Naive thymus-derived CD4-positive, alpha-beta T cell (primary cell): ENCODE data around the gene LY9. TPM values are rescaled to one million over a fixed set of nuclear protein-coding genes. Genes with fewer than 3 reads are reported as not detected.
A peak's percentile ranks its signal among the peaks of the same experiment; 100 is the strongest.

Experiments used
- ATAC-seq: fragments of 150-1000 bp; cut with Tn5 transposase; 2 replicates; pipeline ENCODE4 v1.10.0; 2021; ENCODE audit warnings: mild to moderate bottlenecking, moderate library complexity
- CTCF ChIA-PET: fragments of 350-600 bp; sonication (Branson Sonifier 250); formaldehyde crosslinking; loops from one replicate; lab custom pipeline; 2021; ENCODE audit warnings: antibody characterized with exemption; lab: Charles Lee
- POLR2A ChIA-PET: fragments of 350-600 bp; sonication (Branson Sonifier 250); formaldehyde crosslinking; loops from one replicate; lab custom pipeline; 2021; ENCODE audit warnings: antibody characterized with exemption, inconsistent platforms; lab: Charles Lee
- DNase-seq, 9 donors: peaks; one replicate each; pipeline versions ENCODE4 v3.0.0 to v3.0.0-alpha.2; 2020 to 2022; ENCODE audit warnings: mixed read lengths in 1 of 9
- H3K27ac ChIP-seq: one replicate; pipeline ENCODE4 v1.7.0; 2013; ENCODE audit warnings: mild to moderate bottlenecking, low read depth, low read length, moderate library complexity
- H3K27me3 ChIP-seq, 2 donors: one replicate each; pipeline ENCODE4 v1.7.0; 2013; ENCODE audit warnings: low read length in 2 of 2, mild to moderate bottlenecking in 2 of 2, moderate library complexity in 2 of 2; ENCODE audit not compliant: control insufficient read depth in 2 of 2, insufficient read depth in 2 of 2
- H3K36me3 ChIP-seq, 3 experiments: 1 replicate in 2 of 3; 2 replicates in 1 of 3; pipeline ENCODE4 v1.7.0; 2013; ENCODE audit warnings: low read length in 3 of 3, mild to moderate bottlenecking in 3 of 3, moderate library complexity in 1 of 3; ENCODE audit not compliant: insufficient read depth in 3 of 3, control insufficient read depth in 2 of 3
- H3K4me1 ChIP-seq, 2 donors: one replicate each; pipeline ENCODE4 v1.7.0; 2013; ENCODE audit warnings: low read length in 2 of 2, mild to moderate bottlenecking in 2 of 2, moderate library complexity in 1 of 2; ENCODE audit not compliant: control insufficient read depth in 2 of 2, insufficient read depth in 2 of 2
- H3K4me3 ChIP-seq: 2 replicates; pipeline ENCODE4 v1.7.0; 2013; ENCODE audit warnings: mild to moderate bottlenecking, low read length
- H3K9me3 ChIP-seq, 3 experiments: 1 replicate in 2 of 3; 2 replicates in 1 of 3; pipeline ENCODE4 v1.7.0; 2013; ENCODE audit warnings: low read length in 3 of 3; ENCODE audit not compliant: control insufficient read depth in 2 of 3
- H3K27ac Mint-ChIP-seq, 9 donors: one replicate each; pipeline ENCODE4 v1.8.0; 2020 to 2022; ENCODE audit warnings: mixed read lengths in 9 of 9, mild to moderate bottlenecking in 8 of 9, moderate library complexity in 5 of 9, inconsistent platforms in 2 of 9
- H3K27me3 Mint-ChIP-seq, 5 donors: one replicate each; pipeline ENCODE4 v1.8.0; 2021 to 2022; ENCODE audit warnings: mixed read lengths in 5 of 5, mild to moderate bottlenecking in 1 of 5
- H3K36me3 Mint-ChIP-seq, 5 donors: one replicate each; pipeline ENCODE4 v1.8.0; 2020 to 2022; ENCODE audit warnings: mixed read lengths in 5 of 5, mild to moderate bottlenecking in 3 of 5, inconsistent platforms in 1 of 5
- H3K4me1 Mint-ChIP-seq, 7 donors: one replicate each; pipeline ENCODE4 v1.8.0; 2020 to 2022; ENCODE audit warnings: mixed read lengths in 7 of 7, mild to moderate bottlenecking in 3 of 7, inconsistent platforms in 1 of 7
- H3K4me3 Mint-ChIP-seq, 10 donors: one replicate each; pipeline ENCODE4 v1.8.0; 2020 to 2022; ENCODE audit warnings: mild to moderate bottlenecking in 10 of 10, mixed read lengths in 10 of 10, moderate library complexity in 6 of 10, inconsistent platforms in 2 of 10
- H3K9me3 Mint-ChIP-seq, 11 donors: one replicate each; pipeline ENCODE4 v1.8.0; 2020 to 2022; ENCODE audit warnings: mixed read lengths in 11 of 11, mild to moderate bottlenecking in 4 of 11, inconsistent platforms in 1 of 11, moderate library complexity in 1 of 11
- intact Hi-C, 2 donors: fragments of 100-400 bp; cut with micrococcal nuclease; formaldehyde crosslinking; loops; one replicate each; pipeline ENCODE4 v1.15.1; 2023
- polyA plus RNA-seq, 2 donors: library from polyadenylated mRNA; unstranded; fragments of 300-500 nt; fragmentation: Illumina TruSeq; gene quantifications; one replicate each; pipeline ENCODE4 v1.2.3, GENCODE V29; 2021
- total RNA-seq, 6 experiments: library from RNA in 5 of 6; stranded (reverse) in 5 of 6; gene quantifications; 1 replicate in 5 of 6; 2 replicates in 1 of 6; pipeline ENCODE4 v1.2.3 and lab custom pipeline; 2021 to 2026

The LY9 gene
- total and polyA plus RNA-seq, 7 experiments from 2014 or later: 5.6 to 225 (median 140) TPM

GRCh38 chr1:160835751-160836150, 39.8 kb downstream of the LY9 start:
- no peak overlapping the region for H3K27ac ChIP-seq
- ATAC-seq (no peak), DNase-seq (no peak)
- H3K9me3 ChIP-seq: no peaks in the 10 kb centered on the region
- no peaks in the 10 kb centered on the region for H3K27me3 ChIP-seq
- ChIA-PET POLR2A (interaction anchor here (0.5 to 2.2 kb wide), 11 partner anchors 12 to 545 kb away, joined by 3 to 10 read pairs (median 4); partner anchors contain the start of gene ITLN2), CTCF (interaction anchor here (0.8 to 8.1 kb wide), 15 partner anchors 39 to 157 kb away, joined by 3 to 167 read pairs (median 4); partner anchors contain the start of genes ITLN1, ITLN2 and LY9)
- intact Hi-C loops: loop anchor here (1.0 to 10.0 kb wide), 10 partner anchors 39 to 322 kb away; partner anchors contain the start of genes DEDD (in 1 of the 2), KLHDC9 (in 1 of the 2), LY9 (in 1 of the 2) and USF1 (in 1 of the 2)
- H3K4me3 ChIP-seq: no peak overlapping the region
- peaks cover 53 to 87% (median 71%) of the 10 kb centered on the region in 7 donors for H3K4me1 Mint-ChIP-seq
- H3K27me3 Mint-ChIP-seq: no peaks in the 10 kb centered on the region
- H3K36me3 Mint-ChIP-seq: no peaks in the 10 kb centered on the region
- no peaks in the 10 kb centered on the region for H3K9me3 Mint-ChIP-seq
- no peaks in the 10 kb centered on the region for H3K36me3 ChIP-seq
- H3K4me3 Mint-ChIP-seq: peak overlapping the region in 7 of 10 donors; percentile 18 to 90 (median 60)
- H3K27ac Mint-ChIP-seq: peak overlapping the region; percentile 29 to 96 (median 89)
- peaks cover 50 to 60% of the 10 kb centered on the region in 2 donors for H3K4me1 ChIP-seq

GRCh38 chr1:160836561-160836960, 40.6 kb downstream of the LY9 start:
- peak overlapping the region; percentile 14 for H3K4me3 ChIP-seq
- no peaks in the 10 kb centered on the region for H3K36me3 ChIP-seq
- intact Hi-C loops: loop anchor here (2.0 to 10.0 kb wide), 6 partner anchors 40 to 321 kb away; partner anchors contain the start of genes DEDD (in 1 of the 2), KLHDC9 (in 1 of the 2), LY9 (in 1 of the 2) and USF1 (in 1 of the 2)
- Mint-ChIP-seq H3K27ac (peak overlapping the region; percentile 78 to 96 (median 92)), H3K4me1 (peaks cover 54 to 86% (median 71%) of the 10 kb centered on the region in 7 donors), H3K9me3 (no peaks in the 10 kb centered on the region), H3K27me3 (no peaks in the 10 kb centered on the region), H3K4me3 (peak overlapping the region; percentile 28 to 90 (median 62)), H3K36me3 (no peaks in the 10 kb centered on the region)
- POLR2A ChIA-PET: interaction anchor here (0.7 to 2.3 kb wide), 12 partner anchors 10 to 232 kb away, joined by 3 to 21 read pairs (median 5); partner anchors contain the start of genes ITLN2, LY9 and TSTD1
- peaks cover 50 to 60% of the 10 kb centered on the region in 2 donors for H3K4me1 ChIP-seq
- no peaks in the 10 kb centered on the region for H3K9me3 ChIP-seq
- peak overlapping the region; percentile 69 for H3K27ac ChIP-seq
- DNase-seq (no peak), ATAC-seq (no peak)
- no peaks in the 10 kb centered on the region for H3K27me3 ChIP-seq
- CTCF ChIA-PET: interaction anchor here (0.5 to 8.1 kb wide), 15 partner anchors 15 to 586 kb away, joined by 3 to 167 read pairs (median 6); partner anchors contain the start of gene ITLN2

- DNase-seq: no peak
- no peaks in the 10 kb centered on the region for H3K9me3 ChIP-seq
Observed at GRCh38 chr1:160836981-160837557, 41.1 kb downstream of the LY9 start.

GRCh38 chr1:160837558-160838205, 41.7 kb downstream of the LY9 start:
- Mint-ChIP-seq H3K9me3 (no peaks in the 10 kb centered on the region), H3K4me3 (peak overlapping the region; percentile 62 to 90 (median 76)), H3K36me3 (no peaks in the 10 kb centered on the region), H3K4me1 (peaks cover 57 to 83% (median 71%) of the 10 kb centered on the region in 7 donors), H3K27ac (peak overlapping the region; percentile 78 to 98 (median 95)), H3K27me3 (no peaks in the 10 kb centered on the region)
- ChIA-PET CTCF (interaction anchor here (0.6 to 8.1 kb wide), 20 partner anchors 13 to 260 kb away, joined by 3 to 167 read pairs (median 4); partner anchors contain the start of gene ITLN2), POLR2A (interaction anchor here (0.6 to 2.3 kb wide), 18 partner anchors 9 to 1662 kb away, joined by 3 to 21 read pairs (median 4); partner anchors contain the start of genes ITLN2, LY9, TSTD1 and USF1)
- H3K36me3 ChIP-seq: no peaks in the 10 kb centered on the region
- H3K4me3 ChIP-seq: peak overlapping the region; percentile 37
- intact Hi-C loops: loop anchor here (1.0 to 10.0 kb wide), 13 partner anchors 40 to 320 kb away; partner anchors contain the start of genes LY9 (in 2 of the 2), ARHGAP30 (in 1 of the 2), DEDD (in 1 of the 2) and KLHDC9 (in 1 of the 2)
- ATAC-seq (peak; percentile 97), DNase-seq (peak; percentile 52 to 91 (median 87))
- H3K4me1 ChIP-seq: peaks cover 50 to 60% of the 10 kb centered on the region in 2 donors
- H3K27me3 ChIP-seq: no peaks in the 10 kb centered on the region
- no peaks in the 10 kb centered on the region for H3K9me3 ChIP-seq
- H3K27ac ChIP-seq: peak overlapping the region; percentile 69

More at GRCh38 chr1:160836981-160837557, 41.1 kb downstream of the LY9 start:
- no peaks in the 10 kb centered on the region for H3K27me3 Mint-ChIP-seq
- peak overlapping the region; percentile 14 for H3K4me3 ChIP-seq
- H3K36me3 Mint-ChIP-seq: no peaks in the 10 kb centered on the region
- H3K36me3 ChIP-seq: no peaks in the 10 kb centered on the region
- H3K4me1 ChIP-seq: peaks cover 50 to 60% of the 10 kb centered on the region in 2 donors
- ATAC-seq: no peak
- peaks cover 57 to 85% (median 71%) of the 10 kb centered on the region in 7 donors for H3K4me1 Mint-ChIP-seq
- peak overlapping the region; percentile 33 to 90 (median 71) for H3K4me3 Mint-ChIP-seq
- H3K27me3 ChIP-seq: no peaks in the 10 kb centered on the region
- intact Hi-C loops: loop anchor here (1.0 to 10.0 kb wide), 13 partner anchors 40 to 320 kb away; partner anchors contain the start of genes LY9 (in 2 of the 2), ARHGAP30 (in 1 of the 2), DEDD (in 1 of the 2) and KLHDC9 (in 1 of the 2)
- CTCF ChIA-PET: interaction anchor here (0.5 to 8.1 kb wide), 22 partner anchors 13 to 586 kb away, joined by 3 to 167 read pairs (median 4); partner anchors contain the start of gene ITLN2
- H3K27ac ChIP-seq: peak overlapping the region; percentile 69
- H3K9me3 Mint-ChIP-seq: no peaks in the 10 kb centered on the region
- POLR2A ChIA-PET: interaction anchor here (0.6 to 2.3 kb wide), 18 partner anchors 9 to 1663 kb away, joined by 3 to 21 read pairs (median 4); partner anchors contain the start of genes ITLN2, LY9 and TSTD1
- peak overlapping the region; percentile 78 to 98 (median 92) for H3K27ac Mint-ChIP-seq

GRCh38 chr1:160838888-160839287, 42.9 kb downstream of the LY9 start:
- peak overlapping the region; percentile 37 for H3K4me3 ChIP-seq
- H3K4me3 Mint-ChIP-seq: peak overlapping the region; percentile 13 to 90 (median 78)
- H3K36me3 Mint-ChIP-seq: peaks cover 0 to under 1% (median 0%) of the 10 kb centered on the region in 5 donors
- H3K27me3 ChIP-seq: no peaks in the 10 kb centered on the region
- peak overlapping the region; percentile 78 to 98 (median 95) for H3K27ac Mint-ChIP-seq
- intact Hi-C loops: loop anchor here (5.0 to 10.0 kb wide), 4 partner anchors 208 to 318 kb away; partner anchors contain the start of genes DEDD (in 1 of the 2), USF1 (in 1 of the 2) and USP21 (in 1 of the 2)
- ChIA-PET POLR2A (interaction anchor here (1.9 kb wide), 1 partner anchor 207 kb away, joined by 4 read pairs; the partner anchor contains the start of gene USF1), CTCF (interaction anchor here (0.6 to 8.1 kb wide), 4 partner anchors 33 to 115 kb away, joined by 3 to 167 read pairs (median 26); partner anchors contain the start of gene ITLN2)
- H3K27me3 Mint-ChIP-seq: no peaks in the 10 kb centered on the region
- DNase-seq: peak in 2 of 9 donors; percentile 27 to 36
- ATAC-seq: no peak
- no peaks in the 10 kb centered on the region for H3K9me3 Mint-ChIP-seq
- no peaks in the 10 kb centered on the region for H3K9me3 ChIP-seq
- H3K4me1 Mint-ChIP-seq: peaks cover 55 to 84% (median 61%) of the 10 kb centered on the region in 7 donors
- peak overlapping the region; percentile 69 for H3K27ac ChIP-seq
- H3K36me3 ChIP-seq: no peaks in the 10 kb centered on the region
- H3K4me1 ChIP-seq: peaks cover 50 to 52% of the 10 kb centered on the region in 2 donors
